ENCODE measurements around the gene GOLGA1.
"Not testable (repeated sequence)": the region's sequence is repeated elsewhere in the genome, so short reads cannot be mapped to it uniquely, and the experiment has no call there.

GOLGA1 gene

DNA sequence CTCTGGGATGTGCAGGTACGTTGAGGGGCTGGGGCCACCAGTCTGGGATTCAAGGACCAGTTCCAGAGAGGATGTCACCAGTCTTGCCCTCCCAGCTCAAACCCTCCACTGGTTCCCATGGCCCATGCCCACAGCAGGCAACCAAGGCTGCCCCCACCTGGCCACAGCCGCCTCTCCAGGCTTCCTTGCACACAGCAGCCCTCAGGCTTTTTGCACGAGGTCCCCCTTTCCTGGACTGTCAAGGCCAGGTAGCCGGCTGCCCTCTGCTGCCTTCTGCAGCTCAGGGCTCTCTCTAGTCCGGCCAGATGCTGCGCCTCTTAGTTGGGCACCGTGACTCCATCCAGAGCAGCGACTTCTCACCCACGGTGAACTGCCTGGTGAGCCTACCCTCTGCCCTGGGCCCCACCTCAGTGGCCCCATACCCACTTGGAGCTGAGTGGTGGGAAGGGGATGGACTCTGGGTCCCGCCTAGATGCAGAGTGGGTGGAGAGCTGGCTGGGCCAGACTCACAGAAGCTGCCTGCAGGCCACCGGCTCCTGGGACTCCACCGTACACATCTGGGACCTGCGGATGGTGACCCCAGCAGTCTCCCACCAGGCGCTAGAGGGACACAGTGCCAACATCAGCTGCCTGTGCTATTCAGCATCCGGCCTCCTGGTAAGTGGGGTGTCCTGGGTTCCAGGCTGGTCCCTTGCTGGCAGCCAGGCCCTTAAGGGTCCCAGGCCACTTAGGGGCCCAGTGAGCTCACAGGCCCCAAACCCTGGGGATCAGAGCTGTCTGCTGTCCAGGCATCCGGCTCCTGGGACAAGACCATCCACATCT lies 84.7 kb downstream of the GOLGA1 start:
- FAIRE-seq: no peak

DNA sequence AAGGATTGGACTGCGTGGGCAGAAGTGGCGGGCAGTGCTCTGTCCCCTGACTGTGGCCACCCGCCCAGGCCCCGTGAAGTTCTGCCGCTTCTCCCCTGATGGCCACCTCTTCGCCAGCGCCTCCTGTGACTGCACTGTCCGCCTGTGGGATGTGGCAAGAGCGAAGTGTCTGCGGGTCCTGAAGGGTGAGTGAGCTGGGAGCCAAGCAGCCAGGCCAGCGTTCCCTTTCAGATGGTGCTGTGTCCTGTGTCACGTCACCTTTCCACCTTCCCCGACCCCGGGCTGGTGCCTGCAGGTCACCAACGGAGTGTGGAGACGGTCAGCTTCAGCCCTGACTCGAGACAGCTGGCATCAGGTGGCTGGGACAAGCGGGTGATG lies 85.3 kb downstream of the GOLGA1 start:
- FAIRE-seq: no peak

DNA sequence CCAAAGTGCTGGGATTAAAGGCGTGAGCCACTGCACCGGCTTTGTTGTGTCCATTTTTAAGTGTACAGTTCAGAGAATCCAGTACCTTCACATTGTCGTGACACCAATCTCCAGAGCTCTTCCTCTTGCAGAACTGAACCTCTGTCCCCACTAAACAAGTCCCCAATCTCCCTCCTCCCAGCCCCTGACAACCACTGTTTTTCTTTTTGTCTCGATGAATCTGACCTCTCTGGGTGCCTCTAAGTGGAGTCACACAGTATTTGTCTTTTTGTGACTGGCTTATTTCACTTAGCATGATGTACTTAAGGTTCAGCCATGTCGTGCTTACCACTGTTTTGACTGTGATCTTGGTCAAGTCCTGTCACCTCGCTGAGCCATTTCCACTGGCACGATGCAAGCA lies 86.1 kb downstream of the GOLGA1 start:
- FAIRE-seq: no peak

DNA sequence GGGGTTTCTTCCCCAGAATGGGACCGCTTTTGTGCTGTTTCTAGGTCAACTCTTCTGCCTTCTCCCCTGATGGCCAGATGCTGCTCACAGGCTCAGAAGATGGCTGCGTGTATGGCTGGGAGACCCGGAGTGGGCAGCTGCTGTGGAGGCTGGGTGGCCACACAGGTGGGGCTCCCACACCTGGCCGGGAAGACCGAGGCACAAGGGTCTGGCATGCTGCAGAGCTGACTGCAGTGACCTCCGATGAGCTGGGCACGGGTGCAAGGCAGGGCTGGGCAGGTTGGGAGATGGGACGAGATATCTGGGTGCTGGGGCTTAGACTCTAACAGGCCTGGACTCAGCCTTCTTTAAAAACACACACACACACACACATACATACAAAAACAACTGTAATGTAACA lies 86.7 kb downstream of the GOLGA1 start:
- no peak for FAIRE-seq

DNA sequence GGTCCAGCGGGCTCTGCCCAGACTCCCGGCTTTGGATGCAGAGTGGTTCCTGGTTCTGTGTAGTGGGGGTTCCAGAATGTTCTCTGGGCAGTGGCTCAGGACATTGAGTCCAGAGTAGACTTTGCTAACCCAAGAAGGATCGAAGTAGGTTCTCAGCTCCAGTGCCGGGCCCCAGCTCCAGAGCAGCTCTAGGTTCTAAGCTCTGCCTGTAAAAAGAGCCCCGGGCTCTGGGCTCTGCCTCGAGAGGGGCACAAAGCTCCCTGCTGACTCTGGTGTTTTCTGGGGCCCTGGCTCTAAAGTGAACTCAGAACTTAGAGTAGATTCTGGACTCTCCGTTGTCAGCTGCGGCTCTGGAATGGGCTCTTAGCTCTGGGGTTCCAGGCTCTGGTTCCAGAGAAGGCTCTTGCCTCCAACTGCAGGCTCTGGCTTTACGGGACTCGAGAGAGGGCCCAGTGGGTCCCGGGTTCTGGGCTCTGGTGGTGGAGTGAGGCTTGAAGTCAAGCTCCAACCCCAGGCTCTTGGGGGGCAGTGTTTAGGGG lies 87.2 kb downstream of the GOLGA1 start:
- no peak for FAIRE-seq

DNA sequence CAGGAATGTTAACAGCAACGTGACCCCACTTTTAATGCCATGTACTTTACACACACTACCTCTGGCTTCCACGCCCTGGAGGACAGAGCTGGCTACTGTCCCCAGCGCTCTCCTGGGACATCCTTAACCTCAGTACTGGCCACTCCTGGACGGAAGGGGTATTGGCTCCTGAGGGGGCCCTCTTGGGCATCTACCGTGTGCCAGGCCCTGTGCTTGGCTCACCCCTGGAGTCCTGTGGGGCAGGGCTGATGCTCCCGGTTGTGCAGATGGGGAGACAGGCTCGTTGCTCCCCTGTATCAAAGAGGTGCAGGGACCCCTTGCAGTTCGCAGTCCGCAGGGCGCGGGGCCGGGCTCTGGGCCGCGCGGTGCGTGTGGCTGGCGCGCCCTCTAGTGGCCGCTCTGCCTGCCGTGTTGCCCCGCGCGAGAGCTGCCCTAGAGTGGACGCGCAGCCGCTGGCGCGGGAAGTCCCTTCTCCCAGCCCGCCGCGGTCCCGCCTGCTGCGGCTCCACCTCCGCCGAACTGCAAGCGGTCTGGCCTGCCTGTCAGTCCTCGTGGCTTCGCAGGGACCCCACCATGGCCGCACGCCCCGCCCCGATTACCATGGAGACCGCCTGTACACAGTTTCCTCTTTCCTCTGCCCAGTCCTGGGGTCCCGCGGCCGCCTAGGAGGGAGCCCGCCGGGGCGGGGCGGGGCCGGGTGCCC lies 87.9 kb downstream of the GOLGA1 start, which contains the start of gene WDR38:
Gene WDR38, plus strand, starts transcription at position 632 of the 703 bp plus-strand sequence. CDS start 72 bp downstream, outside the sequence.
- FAIRE-seq: no peak

DNA sequence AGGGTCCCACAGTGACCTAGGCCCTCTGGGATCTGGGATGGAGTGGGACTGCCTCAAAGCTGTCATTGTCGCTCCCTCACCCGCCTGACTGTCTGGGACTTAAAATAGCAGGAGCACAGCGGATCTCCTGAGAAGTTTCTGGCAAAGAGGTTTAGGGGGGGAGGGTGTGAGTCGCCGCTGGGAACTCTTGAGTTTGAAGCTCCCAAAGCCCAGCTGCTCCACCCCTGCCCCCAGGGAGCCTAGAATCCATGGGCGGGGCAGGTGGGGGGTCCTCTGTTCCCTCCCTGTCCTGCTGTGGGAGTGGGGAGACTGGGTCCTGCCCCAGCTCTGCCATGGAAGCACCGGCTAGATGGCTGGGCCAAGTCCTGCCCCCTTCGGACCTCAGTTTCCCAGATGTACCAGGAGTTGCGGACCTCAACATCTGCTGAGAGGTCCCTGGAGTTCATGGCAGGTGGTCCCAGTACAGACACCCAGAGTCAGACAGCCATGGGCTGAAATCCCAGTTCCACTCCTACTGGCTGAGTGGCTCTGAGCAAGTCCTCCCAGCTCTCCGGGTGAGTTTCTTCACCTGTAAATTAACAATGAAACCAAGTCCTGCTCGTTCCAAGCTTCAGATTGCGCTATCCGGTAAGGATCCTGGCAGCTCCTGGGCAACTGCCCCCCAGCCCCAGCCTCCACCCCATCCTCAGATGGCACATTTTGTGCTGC lies 88.6 kb downstream of the GOLGA1 start:
- no peak for FAIRE-seq

DNA sequence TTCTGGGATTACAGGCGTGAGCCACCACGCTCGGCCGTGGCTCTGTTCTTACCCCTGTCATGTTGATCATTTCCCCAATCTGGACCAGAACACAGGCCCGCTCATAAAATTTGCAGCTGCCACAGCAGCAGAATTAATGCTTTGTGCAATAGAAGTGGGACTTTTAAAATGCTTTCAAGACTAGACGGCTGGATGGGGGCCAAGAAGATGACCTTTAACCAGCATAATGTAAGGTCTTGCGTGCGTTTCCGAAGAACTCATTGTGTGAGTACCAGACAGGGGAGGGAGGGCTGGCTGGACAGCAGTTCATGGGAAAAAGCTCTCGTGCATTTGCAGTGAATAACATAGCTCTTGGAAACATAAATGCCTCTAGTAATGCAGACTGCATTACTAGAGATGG lies 91.1 kb downstream of the GOLGA1 start:
- FAIRE-seq: no peak

DNA sequence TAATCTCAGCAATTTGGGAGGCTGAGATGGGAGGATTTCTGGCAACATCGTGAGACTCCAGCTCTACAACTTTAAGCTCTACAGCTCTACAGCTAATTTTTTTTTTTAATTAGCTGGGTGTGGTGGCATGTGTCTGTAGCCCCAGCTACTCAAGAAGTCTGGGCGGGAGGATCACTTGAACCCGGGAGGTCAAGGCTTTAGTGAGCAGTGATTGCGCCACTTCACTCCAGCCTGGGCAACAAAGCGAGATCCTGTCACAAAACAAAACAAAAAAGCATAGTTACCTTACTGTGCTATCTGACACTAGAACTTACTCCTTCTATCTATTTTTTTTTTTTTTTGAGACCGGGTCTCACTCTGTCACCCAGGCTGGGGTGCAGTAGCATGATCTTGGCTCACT lies 93.9 kb downstream of the GOLGA1 start:
- FAIRE-seq: no peak

DNA sequence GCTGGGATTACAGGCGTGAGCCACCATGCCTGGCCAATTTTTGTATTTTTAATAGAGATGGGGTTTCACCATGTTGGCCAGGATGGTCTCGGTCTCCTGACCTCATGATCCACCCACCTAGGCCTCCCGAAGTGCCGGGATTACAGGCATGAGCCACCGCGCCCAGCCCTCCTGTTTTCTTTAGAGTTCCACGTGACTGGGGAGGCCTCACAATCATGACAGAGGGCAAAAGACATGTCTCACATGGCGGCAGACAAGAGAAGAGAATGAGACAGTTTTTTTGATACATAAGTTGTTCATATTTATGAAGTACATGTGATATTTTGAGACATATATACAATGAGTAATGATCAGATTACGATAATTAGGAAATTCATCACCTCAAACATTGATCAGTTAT lies 94.4 kb downstream of the GOLGA1 start:
- not testable (repeated sequence) for FAIRE-seq

DNA sequence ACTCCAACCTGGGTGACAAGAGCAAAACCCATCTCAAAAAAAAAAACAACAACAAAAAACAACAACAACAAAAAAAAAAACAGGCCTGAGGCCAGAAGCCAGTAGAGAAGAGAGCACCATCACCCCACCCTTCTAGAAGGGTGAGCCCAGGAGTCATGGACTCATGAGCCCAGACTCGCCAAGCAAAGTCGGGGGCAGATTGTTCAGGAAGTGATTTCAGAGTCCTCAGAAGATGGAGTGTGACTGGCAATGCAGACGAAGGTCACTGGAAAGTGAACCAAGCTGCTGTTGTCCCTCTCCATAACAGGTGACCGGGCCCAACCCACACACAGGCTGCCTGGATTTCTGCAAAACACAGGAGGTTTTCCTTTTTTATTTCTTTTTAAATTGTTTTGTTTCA lies 96.6 kb downstream of the GOLGA1 start:
- no peak for FAIRE-seq

DNA sequence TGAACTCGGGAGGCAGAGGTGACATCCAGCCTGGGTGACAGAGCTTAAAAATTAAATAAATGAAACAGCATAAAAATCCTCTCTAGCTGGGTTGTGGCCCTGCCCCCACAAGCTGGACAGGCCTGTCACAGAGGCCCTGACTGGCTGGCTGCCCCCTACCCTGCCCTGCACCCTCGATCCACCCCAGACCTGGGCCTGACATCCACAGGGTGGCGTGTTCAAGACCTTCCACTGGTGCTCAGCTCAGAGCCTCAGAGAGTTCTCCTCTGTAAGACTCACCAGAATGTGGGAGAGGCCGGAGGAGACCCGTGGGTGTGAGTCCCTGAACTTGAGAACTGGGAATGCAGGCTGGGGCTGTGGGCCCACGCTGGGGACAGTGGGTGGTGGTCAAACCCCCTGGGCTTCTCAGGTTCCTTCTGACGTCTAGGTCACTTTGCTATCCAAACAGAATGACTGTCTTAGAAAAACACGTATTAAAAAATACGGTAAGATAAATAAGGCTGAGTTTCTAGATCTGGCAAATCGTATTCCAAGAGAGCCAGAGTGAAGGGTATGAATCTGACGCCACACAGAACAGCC lies 97.3 kb downstream of the GOLGA1 start:
- no peak for FAIRE-seq

DNA sequence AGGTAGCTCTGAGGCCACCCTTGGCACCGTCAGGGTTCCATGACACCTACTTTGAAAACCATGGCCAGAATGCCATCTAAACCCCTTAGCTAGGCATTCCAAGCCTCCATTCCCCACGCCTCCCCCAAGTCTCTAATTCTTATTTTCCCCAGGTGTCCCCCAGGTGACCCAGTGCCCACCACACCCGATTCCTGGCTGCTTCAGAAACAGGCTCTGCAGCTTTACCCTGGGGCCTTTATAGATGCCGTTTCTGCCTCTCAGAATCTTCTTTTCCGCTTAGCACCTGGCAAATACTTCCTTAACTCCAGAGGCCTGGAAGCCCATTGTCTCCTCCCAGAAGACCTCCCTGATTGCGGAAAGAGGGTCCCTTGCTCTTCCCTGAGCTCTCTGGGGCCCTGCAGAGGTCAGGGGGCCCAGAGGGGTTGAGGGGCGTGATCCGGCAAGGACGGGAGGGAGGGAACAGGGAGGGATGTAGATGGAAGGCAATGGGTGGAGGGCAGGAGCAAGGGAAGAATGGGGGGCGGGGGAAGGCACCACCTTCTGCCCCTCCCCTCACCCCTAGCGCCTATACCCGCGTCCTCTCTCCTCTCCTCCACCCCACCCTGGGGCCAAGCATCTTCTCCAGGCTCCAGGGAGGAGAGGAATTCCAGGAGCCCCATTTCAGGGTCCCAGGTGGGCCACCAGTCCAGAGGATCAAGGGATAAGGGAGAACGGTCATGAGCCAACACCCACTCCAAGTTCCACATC lies 99.6 kb downstream of the GOLGA1 start:
- FAIRE-seq: no peak

DNA sequence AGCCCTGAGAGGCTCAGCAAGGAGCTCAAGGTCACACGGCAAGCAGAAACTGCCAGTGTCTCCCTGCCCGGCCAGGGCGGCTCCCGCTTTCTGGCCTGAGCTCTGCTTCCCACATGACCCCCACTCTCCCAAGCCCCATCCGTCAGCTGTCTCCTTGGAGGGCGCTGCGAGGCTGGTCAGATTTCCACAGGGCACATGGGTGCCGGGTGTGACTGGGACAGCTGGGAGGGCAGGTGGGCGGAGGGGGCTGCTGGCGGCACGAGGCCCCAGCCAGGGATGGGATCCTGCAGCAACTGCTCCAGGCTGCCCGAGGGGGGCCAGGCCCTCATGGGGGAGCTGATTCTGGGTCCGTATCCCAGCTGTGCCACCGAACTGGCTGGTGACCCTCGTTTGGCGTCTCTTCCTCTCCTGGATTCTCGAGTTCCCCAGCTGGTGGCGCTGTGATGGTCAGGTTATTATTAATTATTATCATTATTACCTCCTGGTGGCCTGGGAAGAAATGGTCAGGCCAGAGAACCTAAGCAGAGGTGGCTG lies 100.5 kb downstream of the GOLGA1 start:
- FAIRE-seq: no peak

DNA sequence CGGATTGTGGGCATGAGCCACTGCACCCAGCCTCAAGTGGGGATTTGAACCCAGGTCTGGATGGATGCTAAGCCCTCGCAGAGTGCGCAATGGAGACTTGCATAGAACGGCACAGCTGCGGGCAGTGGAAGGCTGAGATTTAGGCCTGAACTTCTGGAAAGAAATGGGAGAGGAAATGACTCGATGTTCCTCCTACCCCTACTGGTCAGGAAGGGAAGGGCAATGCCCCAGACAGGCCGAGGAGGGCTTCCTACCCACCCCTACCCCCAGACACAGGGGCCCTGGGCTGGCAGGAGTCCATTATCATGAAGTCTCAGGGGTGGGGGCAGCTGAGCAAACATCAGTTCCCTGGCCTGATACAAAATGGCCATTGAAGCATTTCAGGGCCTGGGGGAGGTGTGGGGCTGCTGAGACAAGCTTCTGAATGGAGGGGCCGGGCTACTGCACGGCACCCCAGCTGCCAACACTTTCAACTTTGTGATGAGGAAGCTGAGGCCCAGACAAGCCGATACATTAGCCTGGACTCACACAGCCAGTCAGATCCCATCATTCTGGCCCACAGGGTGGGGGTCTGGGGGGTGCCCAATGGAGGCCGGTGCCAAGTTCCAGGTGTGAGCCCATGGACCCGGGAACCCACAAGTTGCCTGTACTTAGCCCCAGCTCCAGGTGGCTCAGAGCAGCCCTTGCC lies 101.1 kb downstream of the GOLGA1 start:
- no peak for FAIRE-seq

DNA sequence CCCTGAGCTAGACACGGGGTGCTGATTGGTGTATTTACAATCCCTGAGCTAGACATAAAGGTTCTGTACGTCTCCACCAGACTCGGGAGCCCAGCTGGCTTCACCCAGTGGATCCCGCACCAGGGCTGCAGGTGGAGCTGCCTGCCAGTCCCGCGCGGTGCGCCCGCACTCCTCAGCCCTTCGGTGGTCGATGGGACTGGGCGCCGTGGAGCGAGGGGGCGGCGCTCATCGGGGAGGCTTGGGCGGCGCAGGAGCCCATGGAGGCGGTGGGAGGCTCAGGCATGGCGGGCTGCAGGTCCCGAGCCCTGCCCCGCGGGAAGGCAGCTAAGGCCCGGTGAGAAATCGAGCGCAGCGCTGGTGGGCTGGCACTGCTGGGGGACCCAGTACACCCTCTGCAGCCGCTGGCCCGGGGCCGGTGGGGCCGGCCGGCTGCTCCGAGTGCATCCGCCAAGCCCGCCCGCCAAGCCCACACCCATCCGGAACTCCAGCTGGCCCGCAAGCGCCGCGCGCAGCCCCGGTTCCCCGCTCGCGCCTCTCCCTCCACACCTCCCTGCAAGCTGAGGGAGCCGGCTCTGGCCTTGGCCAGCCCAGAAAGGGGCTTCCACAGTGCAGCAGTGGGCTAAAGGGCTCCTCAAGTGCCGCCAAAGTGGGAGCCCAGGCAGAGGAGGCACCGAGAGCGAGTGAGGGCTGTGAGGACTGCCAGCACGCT lies 102.2 kb downstream of the GOLGA1 start:
- not testable (repeated sequence) for FAIRE-seq

DNA sequence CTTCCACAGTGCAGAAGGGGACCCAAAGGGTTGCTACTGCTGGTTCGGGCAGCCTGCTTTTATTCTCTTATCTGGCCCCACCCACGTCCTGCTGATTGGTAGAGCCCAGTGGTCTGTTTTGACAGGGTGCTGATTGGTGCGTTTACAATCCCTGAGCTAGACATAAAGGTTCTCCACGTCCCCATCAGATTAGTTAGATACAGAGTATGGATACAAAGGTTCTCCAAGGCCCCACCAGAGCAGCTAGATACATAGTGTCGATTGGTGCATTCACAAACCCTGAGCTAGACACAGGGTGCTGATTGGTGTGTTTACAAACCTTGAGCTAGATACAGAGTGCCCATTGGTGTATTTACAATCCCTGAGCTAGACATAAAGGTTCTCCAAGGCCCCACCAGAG lies 102.8 kb downstream of the GOLGA1 start:
- not testable (repeated sequence) for FAIRE-seq

DNA sequence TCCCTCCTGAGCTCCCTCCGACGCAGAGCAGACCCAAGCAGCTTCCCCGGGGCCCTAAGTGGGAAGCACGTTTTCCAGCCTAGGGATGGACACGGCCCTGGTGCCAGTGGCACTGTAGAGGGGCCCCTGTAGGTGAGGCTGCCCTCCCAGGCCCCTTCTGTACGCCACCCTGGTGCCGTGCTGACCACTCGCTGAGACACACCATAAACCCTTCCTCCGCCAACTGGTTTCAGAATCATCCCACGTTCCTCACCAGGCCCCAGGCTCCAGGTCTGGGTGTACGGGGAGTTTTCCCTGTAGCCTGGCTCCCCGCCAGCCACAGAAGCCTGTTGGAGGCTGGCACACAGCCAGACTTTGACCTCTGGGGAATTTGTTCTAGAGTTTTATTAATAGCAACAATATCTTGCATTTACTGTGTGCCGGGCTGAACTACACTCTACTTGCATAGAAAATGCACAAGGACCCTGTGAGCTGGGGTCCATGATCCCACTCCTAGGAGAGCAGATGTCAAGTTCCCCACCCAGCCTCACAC lies 105.8 kb downstream of the GOLGA1 start:
- FAIRE-seq: no peak

DNA sequence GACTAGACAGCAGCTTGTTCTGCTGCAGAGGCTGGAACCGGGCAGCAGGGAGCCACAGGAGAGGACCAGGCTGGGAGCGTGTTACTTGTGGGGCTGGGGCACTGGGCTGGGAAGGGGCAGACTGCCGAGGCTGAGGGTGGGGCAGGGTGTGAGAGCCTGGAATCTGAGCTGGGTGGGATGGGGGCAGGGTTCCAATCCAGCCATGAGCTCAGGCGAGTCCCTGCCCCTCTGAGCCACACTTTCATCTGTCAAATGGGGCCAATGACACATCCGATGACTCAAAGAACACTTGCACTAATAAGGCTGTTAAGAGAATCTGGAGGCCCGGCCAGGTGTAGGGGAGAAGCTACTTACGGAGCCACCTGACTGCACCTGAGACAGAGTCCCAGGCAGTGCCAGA lies 106.3 kb downstream of the GOLGA1 start:
- no peak for FAIRE-seq

DNA sequence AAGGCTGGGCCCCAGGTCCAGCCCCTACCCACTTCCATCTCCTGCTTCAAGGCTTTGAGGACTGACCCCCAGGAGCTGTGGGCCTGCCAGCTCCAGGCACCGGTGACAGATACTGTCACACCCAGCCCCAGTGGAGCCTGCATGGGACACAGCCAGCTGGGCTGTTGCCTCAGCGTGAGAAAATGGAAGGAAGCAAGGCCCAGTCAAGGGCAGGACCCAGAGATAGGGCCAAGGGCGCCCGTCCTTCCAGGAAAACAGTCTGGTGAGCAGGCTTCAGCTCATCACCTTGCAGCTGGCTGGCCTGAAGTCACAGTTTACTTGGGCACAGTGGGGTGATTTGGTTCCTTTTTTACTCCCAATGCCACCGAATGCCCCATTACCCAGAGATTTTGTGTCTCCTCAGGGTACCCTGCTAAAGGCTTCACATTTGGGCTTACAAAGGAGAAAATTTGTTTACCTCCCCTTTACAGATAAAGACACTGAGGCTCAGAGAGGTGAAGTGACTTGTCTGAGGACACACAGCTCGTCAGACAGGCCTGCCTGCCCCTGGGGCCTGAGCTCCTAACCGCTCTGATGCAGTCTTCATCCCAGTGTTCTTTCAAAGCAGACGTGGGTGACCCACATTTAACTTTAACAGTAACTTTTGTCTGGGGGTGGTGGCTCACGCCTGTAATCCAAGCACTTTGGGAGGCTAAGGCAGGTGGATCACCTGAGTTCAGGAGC lies 109.1 kb downstream of the GOLGA1 start:
- FAIRE-seq: no peak

Data from TTC549 (cell line).